GM21360 (cell line): ENCODE measurements around the gene KCNMB4.
A peak's percentile ranks its signal among the peaks of the same experiment; 100 is the strongest.

ENCODE experiments used
- ATAC-seq: cut with Tn5 transposase; IDR thresholded peaks from one replicate; pipeline ENCODE4 v1.9.1; 2021; ENCODE audit warnings: mild to moderate bottlenecking, moderate library complexity; ENCODE audit not compliant: unreplicated experiment

Gene KCNMB4, protein sequence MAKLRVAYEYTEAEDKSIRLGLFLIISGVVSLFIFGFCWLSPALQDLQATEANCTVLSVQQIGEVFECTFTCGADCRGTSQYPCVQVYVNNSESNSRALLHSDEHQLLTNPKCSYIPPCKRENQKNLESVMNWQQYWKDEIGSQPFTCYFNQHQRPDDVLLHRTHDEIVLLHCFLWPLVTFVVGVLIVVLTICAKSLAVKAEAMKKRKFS

DNA sequence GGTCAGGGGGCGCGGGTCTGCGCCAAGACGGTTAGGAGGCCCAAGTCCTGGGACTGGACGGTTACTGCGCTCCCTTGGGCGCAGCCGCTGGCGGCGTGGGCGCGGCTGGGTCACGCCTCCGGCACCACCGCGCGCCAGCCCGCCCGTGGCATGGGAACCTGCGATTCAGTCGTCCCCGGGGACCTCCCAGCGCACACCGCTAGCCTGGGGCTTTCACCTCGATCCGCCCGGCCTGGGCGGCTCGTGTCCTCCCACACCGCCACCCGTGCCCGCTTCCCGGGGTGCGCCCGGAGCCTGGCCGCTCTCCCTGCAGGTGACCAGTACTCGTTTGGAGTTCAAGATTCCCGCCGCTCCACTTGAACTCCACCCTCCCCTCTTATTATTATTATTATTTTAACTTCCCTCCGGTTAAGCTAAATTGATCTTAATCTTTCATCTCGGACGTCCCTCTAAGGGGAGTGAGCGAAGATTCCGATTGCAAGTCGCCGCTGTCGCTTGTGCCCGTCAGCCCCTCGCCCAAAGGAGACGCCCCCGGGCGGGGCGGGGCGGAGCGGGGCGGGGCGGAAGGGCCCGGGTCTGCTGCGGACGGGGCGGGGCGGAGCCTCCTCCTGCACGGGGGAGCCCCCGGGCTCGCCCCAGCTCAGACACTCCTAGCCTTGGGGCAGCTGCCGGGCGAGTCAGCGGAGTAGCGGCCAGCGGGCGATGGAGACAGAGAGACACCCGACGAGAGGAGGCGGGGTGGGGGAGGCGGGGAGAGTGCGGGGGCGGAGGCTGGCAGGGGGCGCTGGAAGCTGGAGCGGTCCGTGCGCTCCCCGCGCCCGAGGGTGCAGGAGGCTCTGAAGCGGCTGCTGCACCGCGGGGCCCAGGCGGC, at the start of gene KCNMB4:
Gene KCNMB4, plus strand, starts transcription at position 643 of the 871 bp plus-strand sequence. CDS start 445 bp downstream, outside the sequence.
- ATAC-seq: peak; percentile 81

DNA sequence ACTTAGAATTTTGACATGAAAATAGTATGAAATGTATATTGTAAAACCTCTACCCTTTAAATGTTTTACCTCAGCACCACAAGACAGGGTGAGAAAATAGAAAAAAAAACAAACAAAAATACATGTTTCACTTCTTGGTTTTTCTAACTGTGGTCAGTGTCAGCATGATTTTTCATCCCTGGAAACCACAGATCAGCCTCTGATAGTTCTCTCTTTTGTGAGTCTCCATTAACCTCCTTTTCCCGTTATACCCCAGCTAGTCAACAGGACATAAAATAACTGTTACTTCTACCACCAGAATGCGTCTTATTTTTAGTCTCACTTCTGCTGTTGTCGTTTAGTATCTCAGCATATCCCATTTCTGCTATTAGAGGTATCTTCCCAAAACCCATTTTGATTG, 48.3 kb upstream of the KCNMB4 start:
- ATAC-seq: peak; percentile 94

DNA sequence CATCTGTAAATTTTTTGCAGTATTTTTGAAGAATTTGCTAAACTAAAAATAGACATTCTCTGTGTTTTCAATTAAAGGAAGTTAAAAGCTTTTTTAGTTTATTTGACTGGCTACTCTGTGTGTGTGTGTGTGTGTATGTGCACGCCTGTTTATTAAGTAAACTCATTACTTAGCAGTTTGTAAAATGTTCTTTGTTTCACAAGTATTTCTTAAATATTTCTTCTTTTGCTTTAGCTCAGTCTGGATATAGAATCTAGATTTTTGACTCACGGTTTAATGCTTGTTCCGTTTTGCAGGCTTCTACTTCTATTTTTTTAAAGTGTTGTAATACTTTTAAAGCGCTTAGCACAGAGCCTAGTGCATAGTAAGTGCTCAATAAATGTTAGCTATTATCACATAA, 46.5 kb upstream of the KCNMB4 start:
- no peak for ATAC-seq

DNA sequence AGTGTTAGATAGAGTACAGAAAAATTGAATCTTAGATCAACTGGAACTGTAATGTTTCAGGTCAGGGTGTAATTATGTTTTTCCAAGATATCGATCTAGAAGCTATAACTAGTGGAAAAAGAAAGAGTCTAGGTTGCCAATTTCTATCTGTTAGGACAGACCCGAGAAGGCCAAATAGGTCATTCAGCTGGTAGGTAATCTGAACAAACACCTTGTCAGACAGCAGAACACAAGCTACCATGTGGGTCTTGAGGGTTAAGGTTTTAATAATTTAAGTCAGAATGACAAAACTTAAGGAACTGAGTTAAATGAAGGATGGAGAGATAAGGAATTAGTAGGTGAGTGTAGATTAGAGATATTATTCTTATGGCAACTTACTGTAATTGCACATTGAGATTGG, 44.9 kb upstream of the KCNMB4 start:
- ATAC-seq: no peak

DNA sequence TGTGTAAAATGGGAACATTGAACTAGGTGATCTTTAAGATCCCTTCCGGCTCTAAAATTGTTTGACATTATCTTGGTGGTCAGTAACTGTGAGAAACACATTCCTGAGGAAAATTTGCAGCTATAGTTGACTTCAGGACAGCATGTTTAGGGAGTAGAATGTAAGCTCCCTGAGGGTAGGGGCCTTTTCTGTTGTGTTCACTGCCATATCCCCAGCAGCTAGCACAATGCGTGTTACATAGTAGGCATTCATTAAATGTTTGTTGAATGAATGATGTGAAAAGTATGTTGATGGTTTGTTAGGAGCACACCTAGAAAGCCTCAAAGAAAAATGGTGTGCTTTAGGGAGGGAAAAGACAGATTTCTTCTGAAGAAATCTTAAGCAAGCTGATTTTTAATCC, 38.5 kb upstream of the KCNMB4 start:
- ATAC-seq: no peak

DNA sequence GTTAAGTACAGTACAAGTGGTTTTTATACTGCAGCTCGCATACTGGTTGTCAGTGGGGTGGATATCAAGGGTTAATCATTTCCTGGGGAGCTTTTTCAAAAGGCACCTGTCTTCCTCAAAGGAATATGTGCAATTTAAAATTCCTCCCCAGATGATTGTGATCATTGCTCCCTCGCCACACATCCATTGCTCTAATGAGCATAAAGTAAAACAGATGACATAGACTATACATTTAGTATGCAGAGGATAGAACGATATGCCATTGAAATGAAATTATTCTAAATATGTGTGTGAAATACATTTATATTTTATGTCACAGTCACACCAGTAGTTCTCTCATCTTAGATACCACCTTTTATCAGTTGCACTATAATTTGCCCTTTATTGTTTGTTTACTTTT, 36.4 kb upstream of the KCNMB4 start:
- ATAC-seq: no peak

DNA sequence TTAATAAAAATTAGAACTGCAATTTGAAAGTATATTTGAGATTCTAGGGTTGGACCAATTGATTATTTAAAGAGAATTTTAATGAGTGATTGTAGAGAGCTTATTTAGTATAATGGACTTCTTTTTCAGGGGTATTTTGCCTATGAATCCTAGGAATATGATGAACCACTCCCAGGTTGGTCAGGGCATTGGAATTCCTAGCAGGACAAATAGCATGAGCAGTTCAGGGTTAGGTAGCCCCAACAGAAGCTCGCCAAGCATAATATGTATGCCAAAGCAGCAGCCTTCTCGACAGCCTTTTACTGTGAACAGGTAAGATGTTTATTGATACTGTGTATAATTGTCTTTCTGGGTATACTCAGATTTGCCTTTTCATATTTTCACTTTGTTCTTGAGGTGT, 35.9 kb upstream of the KCNMB4 start:
- ATAC-seq: no peak

DNA sequence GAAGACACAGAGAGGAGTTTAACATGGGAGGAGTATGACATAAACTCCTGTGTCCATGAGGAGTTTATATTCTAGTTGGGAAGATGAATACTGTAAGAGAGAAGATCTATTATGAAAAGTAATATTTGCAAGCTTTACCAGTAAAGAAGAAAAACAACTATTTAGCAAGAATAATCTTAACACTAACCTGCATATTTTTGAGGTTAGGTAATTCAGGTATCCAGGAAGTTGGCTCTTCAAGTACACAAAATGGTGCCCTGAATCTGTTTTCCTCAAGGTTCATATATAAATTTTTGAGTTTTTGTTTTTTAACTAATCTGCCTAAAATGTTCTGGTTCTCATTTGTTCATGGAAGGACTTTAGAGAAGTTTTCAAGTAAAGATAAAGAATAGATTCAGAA, 33.9 kb upstream of the KCNMB4 start:
- ATAC-seq: no peak

DNA sequence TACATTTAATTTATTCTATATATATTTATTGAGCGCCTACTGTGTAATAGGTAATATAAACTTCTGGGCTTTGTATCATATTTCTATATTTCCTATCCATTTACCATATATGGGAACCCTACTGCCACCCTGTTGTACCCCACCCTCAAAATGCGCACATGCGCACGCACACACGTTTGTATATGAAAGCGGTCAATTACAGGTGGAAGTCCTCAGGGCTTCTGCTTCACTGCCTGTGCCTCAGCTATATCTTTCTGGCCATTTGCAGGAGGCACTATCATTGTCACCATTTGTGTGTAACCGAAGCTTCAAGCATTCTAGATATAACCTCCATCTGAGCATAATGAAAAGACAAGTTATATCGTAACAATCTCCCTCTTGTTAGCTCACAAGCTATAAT, 31.3 kb upstream of the KCNMB4 start:
- no peak for ATAC-seq

DNA sequence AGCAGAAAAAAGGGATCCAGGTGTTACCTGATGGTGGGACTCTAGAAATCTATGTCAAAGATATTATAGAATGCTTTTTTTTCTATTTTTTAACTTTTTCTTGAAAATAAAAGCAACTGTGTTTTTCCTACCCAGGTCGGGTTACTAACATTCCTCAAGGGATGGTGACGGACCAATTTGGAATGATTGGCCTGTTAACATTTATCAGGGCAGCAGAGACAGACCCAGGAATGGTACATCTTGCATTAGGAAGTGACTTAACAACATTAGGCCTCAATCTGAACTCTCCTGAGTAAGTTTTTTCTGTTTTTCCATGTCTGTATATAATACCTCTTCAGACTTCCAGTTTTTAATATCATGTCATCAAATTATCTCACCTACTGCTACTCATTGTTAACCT, 27.6 kb upstream of the KCNMB4 start:
- ATAC-seq: no peak

DNA sequence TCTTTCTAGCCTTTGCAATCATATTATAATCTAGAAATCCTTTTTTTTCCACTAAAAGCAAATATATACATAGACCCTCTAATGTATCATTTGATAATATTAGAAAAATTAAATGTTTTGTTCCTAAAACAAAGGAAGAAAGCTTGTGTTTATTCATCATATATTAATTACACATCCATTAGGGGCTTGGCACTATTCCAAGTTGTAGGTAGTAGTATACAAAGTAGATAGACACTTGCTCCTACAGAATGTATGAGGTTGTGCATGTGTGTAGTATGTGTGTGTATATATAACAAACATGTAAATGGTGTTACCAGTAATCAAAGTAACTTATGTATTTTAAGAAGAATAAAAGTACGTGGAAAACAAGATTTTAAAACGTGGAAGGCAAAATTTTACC, 15.0 kb upstream of the KCNMB4 start:
- ATAC-seq: no peak

DNA sequence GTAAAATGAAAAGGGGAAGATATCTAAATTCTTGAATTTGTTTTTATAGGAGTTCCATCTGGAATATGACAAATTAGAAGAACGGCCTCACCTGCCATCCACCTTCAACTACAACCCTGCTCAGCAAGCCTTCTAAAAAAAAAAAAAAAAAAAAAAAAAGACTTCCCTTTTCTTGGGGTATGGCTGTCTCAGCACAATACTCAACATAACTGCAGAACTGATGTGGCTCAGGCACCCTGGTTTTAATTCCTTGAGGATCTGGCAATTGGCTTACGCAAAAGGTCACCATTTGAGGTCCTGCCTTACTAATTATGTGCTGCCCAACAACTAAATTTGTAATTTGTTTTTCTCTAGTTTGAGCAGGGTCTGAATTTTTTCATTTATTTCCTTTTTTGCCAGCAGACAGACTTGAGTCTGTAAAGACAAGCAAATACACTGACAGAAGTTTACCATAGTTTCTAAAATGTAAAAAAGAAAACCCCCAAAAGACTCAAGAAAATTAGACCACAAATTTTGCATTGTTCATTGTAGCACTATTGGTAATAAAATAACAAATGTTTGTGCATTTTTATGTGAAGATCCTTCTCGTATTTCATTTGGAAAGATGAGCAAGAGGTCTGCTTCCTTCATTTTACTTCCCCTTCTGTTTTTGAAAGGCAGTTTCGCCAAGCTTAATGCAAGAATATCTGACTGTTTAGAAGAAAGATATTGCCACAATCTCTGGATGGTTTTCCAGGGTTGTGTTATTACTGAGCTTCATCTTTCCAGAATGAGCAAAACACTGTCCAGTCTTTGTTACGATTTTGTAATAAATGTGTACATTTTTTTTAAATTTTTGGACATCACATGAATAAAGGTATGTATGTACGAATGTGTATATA, 12.1 kb upstream of the KCNMB4 start:
- ATAC-seq: no peak

DNA sequence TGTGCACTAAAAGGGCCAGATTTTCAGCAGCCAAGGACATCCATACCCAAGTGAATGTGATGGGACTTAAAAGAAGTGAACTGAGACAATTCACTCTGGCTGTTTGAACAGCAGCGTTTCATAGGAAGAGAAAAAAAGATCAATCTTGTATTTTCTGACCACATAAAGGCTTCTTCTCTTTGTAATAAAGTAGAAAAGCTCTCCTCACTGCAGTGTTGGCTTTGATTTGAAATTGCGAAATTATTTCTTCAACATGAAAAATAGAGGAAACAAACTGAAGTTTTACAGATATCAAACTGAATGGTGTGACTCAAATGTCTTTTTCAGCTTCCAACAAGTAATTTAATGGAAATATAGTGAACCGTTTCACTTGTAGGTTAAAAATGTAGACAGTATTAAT, 11.3 kb upstream of the KCNMB4 start:
- no peak for ATAC-seq

DNA sequence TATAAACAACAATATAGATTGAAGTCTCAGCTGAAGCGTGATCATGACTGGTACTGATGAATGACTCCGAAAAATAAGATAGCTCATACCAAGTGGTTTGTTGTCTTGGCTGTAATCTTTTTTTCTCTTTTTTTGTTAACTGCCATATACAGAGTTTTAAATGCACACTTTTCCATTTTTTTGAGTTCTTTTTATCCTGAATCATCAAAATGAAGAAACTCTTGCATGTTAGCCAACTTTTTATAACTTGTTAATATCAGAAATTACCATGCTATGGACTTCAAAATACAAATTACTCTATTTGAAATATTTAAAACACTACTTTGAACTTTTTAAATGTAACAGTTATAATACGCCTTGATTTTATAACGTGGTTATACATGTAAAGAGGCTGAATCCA, 10.1 kb upstream of the KCNMB4 start:
- no peak for ATAC-seq

DNA sequence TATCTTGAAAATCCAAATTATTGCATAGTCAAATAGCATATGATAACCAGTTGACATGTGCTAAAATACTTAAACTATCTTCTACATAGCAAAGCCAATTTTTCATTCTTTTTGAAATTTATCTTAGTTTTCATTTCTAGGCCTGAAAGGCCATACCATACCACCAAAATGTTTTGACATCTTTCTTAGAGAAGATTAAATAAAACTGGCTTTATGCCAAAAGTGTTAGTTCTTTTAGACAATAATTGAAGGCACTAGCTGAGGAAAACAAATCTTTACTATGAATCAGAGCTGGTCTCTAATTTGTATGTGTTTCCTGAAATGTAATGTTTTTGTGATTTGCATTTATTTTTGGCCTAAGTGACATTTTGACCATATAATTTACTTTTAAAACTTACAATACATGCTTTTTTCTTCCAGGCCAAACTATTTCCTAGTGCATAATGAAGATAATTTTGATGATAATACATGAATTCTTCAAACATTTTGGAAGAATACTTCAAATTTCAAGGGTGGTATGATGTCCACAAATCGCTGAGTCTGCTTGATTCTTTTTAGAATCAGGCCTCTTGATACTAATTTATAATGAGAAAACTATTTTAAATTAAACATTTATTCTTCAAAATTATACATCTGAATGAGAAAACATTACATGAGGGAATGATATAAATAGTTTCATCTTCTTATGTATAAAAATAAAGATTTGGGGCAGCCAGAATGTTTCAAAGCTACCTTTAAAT, 6.5 kb upstream of the KCNMB4 start:
- no peak for ATAC-seq

DNA sequence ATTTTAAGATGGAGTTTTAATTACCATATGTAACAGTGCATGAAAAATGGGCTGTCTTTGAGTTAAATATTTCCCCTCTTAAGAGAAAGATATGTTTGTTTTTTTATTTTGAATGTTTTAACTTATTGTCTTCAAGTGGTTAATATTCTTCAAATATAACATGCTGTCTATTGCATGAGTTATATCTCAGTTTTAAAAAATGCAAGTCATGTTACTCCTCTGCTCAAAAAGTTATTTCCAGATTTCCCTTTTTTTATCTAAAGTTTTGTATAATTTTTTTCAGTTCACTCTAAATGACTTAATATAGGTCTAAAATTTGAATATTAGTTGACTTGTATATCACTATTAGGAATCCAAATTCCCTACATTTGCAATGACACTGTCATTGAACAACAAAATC, 5.9 kb upstream of the KCNMB4 start:
- no peak for ATAC-seq

DNA sequence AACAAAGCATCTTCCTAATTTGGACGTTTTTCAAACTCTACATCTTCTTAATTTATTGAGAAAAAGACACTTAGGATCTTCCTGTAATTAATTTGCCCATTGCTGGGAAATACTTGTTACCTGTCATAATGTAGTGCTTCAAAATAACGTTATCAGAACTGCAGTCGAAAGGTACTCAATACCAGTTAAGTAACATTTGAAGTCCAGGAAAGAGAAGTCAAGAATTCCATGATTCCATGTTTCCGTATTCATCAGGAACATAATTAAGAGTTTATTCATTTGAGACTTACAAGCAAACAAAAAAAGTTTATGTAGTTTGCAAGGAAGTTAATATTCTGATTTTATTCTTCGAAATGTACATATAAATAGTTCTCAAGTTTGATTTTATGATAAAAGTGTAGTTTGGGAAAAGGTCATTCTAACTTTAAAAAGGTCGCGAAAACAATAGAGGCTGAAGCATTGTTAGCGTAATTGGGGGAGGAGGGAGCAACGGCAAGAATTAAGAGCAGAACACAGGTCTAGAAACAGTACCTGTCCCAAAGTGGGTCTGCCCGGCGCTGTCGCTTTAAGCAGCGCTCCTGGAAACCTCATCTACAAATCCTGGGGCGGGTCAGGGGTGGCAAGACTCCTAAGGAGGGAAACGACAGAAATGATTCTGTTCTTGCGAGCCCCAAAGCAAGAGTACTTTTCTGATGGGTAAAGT, 1.2 kb upstream of the KCNMB4 start:
- no peak for ATAC-seq

DNA sequence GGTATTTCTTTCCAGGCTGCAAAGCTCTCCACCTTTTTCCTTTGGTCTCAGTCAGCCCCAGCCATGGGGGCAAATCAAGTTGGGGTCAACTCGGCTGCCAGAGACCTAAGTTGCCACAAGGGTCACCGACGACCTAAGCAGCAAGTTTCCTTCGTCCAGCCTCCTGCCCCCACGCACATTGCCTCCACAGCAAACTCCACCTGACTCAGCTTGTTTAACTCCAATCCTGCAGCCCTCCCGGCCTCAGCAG, 767 bp upstream of the KCNMB4 start:
- ATAC-seq: no peak

DNA sequence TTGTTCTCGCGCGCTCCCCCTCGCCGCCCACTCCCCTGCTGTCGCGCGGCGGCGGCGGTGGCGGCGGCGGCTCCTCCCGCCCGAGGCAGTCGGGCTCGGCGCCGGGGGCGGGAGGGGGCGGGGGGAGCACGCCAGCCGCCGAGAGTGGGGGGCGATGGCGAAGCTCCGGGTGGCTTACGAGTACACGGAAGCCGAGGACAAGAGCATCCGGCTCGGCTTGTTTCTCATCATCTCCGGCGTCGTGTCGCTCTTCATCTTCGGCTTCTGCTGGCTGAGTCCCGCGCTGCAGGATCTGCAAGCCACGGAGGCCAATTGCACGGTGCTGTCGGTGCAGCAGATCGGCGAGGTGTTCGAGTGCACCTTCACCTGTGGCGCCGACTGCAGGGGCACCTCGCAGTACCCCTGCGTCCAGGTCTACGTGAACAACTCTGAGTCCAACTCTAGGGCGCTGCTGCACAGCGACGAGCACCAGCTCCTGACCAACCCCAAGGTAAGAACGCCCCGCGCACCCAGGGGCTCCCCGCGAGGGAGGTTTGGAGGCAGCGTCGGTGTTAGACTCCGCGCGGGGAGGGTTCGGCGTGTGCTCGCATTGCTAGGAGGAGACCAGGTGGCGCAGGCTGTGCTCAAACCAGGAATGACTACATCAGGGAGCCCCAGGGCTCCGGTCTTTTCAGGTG, 629 bp downstream of the KCNMB4 start:
- peak; percentile 27 for ATAC-seq
